ENCODE measurements around the gene LRRC3B.

The LRRC3B gene

GRCh38 chr3:26639339-26639738 is 16.8 kb downstream of the LRRC3B start:
- no peak for DNase-seq (ENCODE audit: low read depth)
- TF ChIP-seq CTCF (IDR thresholded peaks at IDR 0.05; ENCODE audit: control insufficient read depth, insufficient read depth, low read depth, low read length, missing control alignments), result no peak
- no peak overlapping the region for H3K4me3 ChIP-seq (ENCODE audit: control insufficient read depth, low read depth, low read length)

- TF ChIP-seq CTCF (IDR thresholded peaks at IDR 0.05; ENCODE audit: control insufficient read depth, insufficient read depth, low read depth, low read length, missing control alignments), result no peak
- no peak for DNase-seq (ENCODE audit: low read depth)
- H3K4me3 ChIP-seq (ENCODE audit: control insufficient read depth, low read depth, low read length), result no peak overlapping the region
Observed at GRCh38 chr3:26647078-26647477, 24.5 kb downstream of the LRRC3B start.

DNA sequence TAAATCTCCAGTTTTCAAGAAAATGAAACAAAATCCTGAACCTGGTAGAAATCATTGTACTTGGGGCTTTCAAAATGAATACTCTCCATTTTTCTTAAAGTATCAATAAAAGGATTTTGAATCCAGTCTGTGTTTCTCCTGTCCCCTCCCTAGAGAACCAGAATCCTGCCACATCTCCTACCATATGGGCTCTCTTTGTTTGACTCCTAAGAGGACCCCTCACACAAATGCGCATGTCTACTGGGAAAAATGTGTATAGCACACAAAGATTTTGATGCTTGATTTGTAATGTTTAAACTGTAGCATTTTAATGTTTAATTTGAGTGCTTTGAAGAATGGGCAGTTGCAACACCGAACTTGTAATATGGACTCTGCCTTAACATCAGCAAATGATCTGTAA is 25.9 kb downstream of the LRRC3B start:
- no peak overlapping the region for H3K4me3 ChIP-seq (ENCODE audit: control insufficient read depth, low read depth, low read length)
- DNase-seq (ENCODE audit: low read depth), result no peak
- no peak for TF ChIP-seq CTCF (IDR thresholded peaks at IDR 0.05; ENCODE audit: control insufficient read depth, insufficient read depth, low read depth, low read length, missing control alignments)

- no peak overlapping the region for H3K4me3 ChIP-seq (ENCODE audit: control insufficient read depth, low read depth, low read length)
- no peak for TF ChIP-seq CTCF (IDR thresholded peaks at IDR 0.05; ENCODE audit: control insufficient read depth, insufficient read depth, low read depth, low read length, missing control alignments)
- no peak for DNase-seq (ENCODE audit: low read depth)
Observed at GRCh38 chr3:26652164-26652563, 29.6 kb downstream of the LRRC3B start.

DNA sequence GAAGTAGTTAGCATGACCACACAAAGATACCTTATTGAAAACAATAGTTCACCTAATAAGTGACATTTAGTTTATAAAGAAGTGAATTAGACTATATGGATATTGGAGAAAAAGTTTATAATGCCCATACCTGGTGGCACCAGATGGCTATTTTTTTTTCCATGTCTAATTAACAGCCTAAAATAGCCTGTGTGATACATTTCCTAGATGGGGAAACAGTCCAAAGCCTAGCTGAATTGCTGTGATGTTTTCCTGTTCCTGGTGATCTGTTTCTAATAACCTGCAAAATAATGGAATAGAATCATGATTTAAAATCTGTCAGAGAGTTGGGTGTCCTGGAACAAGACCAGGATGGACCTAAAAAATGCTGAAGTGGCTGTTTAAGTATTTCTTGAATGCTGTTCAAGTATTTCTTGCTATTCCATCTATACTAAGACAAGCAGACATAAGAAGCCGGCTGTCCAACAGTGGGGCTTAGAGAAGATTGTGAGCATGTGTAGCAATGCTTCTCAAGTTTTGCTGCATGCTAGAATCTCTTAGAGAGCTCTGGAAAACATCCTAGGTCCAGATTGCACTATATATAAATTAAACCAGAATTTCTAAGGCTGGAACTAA is 31.3 kb downstream of the LRRC3B start:
- no peak for TF ChIP-seq CTCF (IDR thresholded peaks at IDR 0.05; ENCODE audit: control insufficient read depth, insufficient read depth, low read depth, low read length, missing control alignments)
- no peak overlapping the region for H3K4me3 ChIP-seq (ENCODE audit: control insufficient read depth, low read depth, low read length)
- DNase-seq (ENCODE audit: low read depth), result no peak

GRCh38 chr3:26655231-26655630 is 32.7 kb downstream of the LRRC3B start:
- DNase-seq (ENCODE audit: low read depth), result no peak
- TF ChIP-seq CTCF (IDR thresholded peaks at IDR 0.05; ENCODE audit: control insufficient read depth, insufficient read depth, low read depth, low read length, missing control alignments), result no peak
- no peak overlapping the region for H3K4me3 ChIP-seq (ENCODE audit: control insufficient read depth, low read depth, low read length)

Measured in AG09309 (cell line).